ENCODE data around the gene ACO1. TPM values are rescaled to one million over a fixed set of nuclear protein-coding genes. Genes with fewer than 3 reads are reported as not detected.

The ACO1 gene
- total and polyA plus RNA-seq, 12 donors, result 11.3 to 130 (median 97.3) TPM

- Histone ChIP-seq H3K9me3 (replicated peaks in 1 of 3) (no peaks in the 10 kb centered on the region), H3K27ac (no peak overlapping the region), H3K27me3 (no peaks in the 10 kb centered on the region), H3K4me1 (replicated peaks in 1 of 2) (peaks cover 26 to 33% of the 10 kb centered on the region in 2 donors), H3K4me3 (peak overlapping the region in 1 of 4 donors; percentile 83), H3K36me3 (replicated peaks in 1 of 2) (no peaks in the 10 kb centered on the region)
- intact Hi-C loops (cut with DNase I), result loop anchor here in 1 of 2 donors (10.0 kb wide), 1 partner anchor 599 kb away; no protein-coding TSS in a partner anchor
- 83 to 92% (median 87%) methylated on average over 2 to 3 of the region's 3 CpGs for WGBS, 4 donors
- no peak for DNase-seq
- TF ChIP-seq CTCF (IDR thresholded peaks at IDR 0.05), result no peak
- TF ChIP-seq POLR2A (IDR thresholded peaks at IDR 0.05), result no peak
These were observed 1.4 kb downstream of the ACO1 start for GRCh38 chr9:32385885-32386283.

GRCh38 chr9:32387256-32387655, 2.8 kb downstream of the ACO1 start:
- 75 to 87% (median 80%) methylated on average over 1 of the region's 1 CpG for WGBS, 4 donors
- DNase-seq, result no peak
- no peaks in the 10 kb centered on the region for H3K9me3 ChIP-seq (replicated peaks in 1 of 3)
- intact Hi-C loops (cut with DNase I), result loop anchor here in 1 of 2 donors (10.0 kb wide), 1 partner anchor 598 kb away; no protein-coding TSS in a partner anchor
- H3K4me1 ChIP-seq (replicated peaks in 1 of 2), result peaks cover 26 to 33% of the 10 kb centered on the region in 2 donors
- H3K27me3 ChIP-seq, result no peaks in the 10 kb centered on the region
- H3K36me3 ChIP-seq (replicated peaks in 1 of 2), result no peaks in the 10 kb centered on the region
- H3K27ac ChIP-seq, result peak overlapping the region in 1 of 5 donors; percentile 3
- no peak overlapping the region for H3K4me3 ChIP-seq
- TF ChIP-seq CTCF (IDR thresholded peaks at IDR 0.05), result no peak
- no peak for TF ChIP-seq POLR2A (IDR thresholded peaks at IDR 0.05)

GRCh38 chr9:32389365-32389764, 4.9 kb downstream of the ACO1 start:
- WGBS, 4 donors, result 49 to 70% (median 51%) methylated on average over 6 of the region's 6 CpGs
- intact Hi-C loops (cut with DNase I), result loop anchor here in 1 of 2 donors (10.0 kb wide), 1 partner anchor 595 kb away; no protein-coding TSS in a partner anchor
- H3K27me3 ChIP-seq, result no peaks in the 10 kb centered on the region

GRCh38 chr9:32393911-32394310, 9.5 kb downstream of the ACO1 start:
- 96 to 100% (median 97%) methylated on average over 2 of the region's 2 CpGs for WGBS, 4 donors
- H3K4me1 ChIP-seq (replicated peaks in 1 of 2), result peaks cover 41 to 51% of the 10 kb centered on the region in 2 donors
- intact Hi-C loops (cut with DNase I), result loop anchor here in 1 of 2 donors (10.0 kb wide), 1 partner anchor 841 kb away; no protein-coding TSS in a partner anchor
- no peaks in the 10 kb centered on the region for H3K27me3 ChIP-seq
- H3K36me3 ChIP-seq (replicated peaks in 1 of 2), result no peaks in the 10 kb centered on the region
- H3K4me3 ChIP-seq, result no peak overlapping the region
- no peaks in the 10 kb centered on the region for H3K9me3 ChIP-seq (replicated peaks in 1 of 3)
- H3K27ac ChIP-seq, result peak overlapping the region in 2 of 5 donors; percentile 65 to 83
- no peak for DNase-seq
- TF ChIP-seq CTCF (IDR thresholded peaks at IDR 0.05) (no peak), POLR2A (IDR thresholded peaks at IDR 0.05) (no peak)

More at GRCh38 chr9:32389365-32389764, 4.9 kb downstream of the ACO1 start:
- H3K9me3 ChIP-seq (replicated peaks in 1 of 3), result no peaks in the 10 kb centered on the region
- DNase-seq, result peak; percentile 53 to 88 (median 81)
- peaks cover 26 to 32% of the 10 kb centered on the region in 2 donors for H3K4me1 ChIP-seq (replicated peaks in 1 of 2)
- no peaks in the 10 kb centered on the region for H3K36me3 ChIP-seq (replicated peaks in 1 of 2)
- peak overlapping the region in 4 of 5 donors; percentile 49 to 72 (median 66) for H3K27ac ChIP-seq
- TF ChIP-seq POLR2A (IDR thresholded peaks at IDR 0.05) (peak in 1 of 2 donors; percentile 81), CTCF (IDR thresholded peaks at IDR 0.05) (no peak)
- no peak overlapping the region for H3K4me3 ChIP-seq

Measured in adrenal gland (tissue), 12 donors.